ENCODE measurements around the gene CACNG4. TPM values are rescaled to one million over a fixed set of nuclear protein-coding genes. Genes with fewer than 3 reads are reported as not detected.

The CACNG4 gene
- total RNA-seq, 1 donor from 2014 or later: 0.74 TPM

GRCh38 chr17:66950886-66951604 is 13.5 kb upstream of the CACNG4 start:
- Histone ChIP-seq H3K9me3 (no peaks in the 10 kb centered on the region), H3K27me3 (no peaks in the 10 kb centered on the region), H3K4me1 (peaks cover 6% of the 10 kb centered on the region), H3K27ac (peak overlapping the region; percentile 38), H3K36me3 (no peaks in the 10 kb centered on the region), H3K4me3 (no peak overlapping the region)
- intact Hi-C loops (cut with DNase I): no loop called here
- TF ChIP-seq POLR2A (IDR thresholded peaks at IDR 0.05): no peak
- TF ChIP-seq CTCF (IDR thresholded peaks at IDR 0.05): no peak
- TF ChIP-seq POLR2AphosphoS5 (IDR thresholded peaks at IDR 0.05; ENCODE audit: insufficient read depth in 1 of 2, low read depth in 1 of 2): no peak
- DNase-seq (ENCODE audit: extremely low spot score in 2 of 2): no peak

- Histone ChIP-seq H3K4me3 (no peak overlapping the region), H3K27ac (peak overlapping the region; percentile 38), H3K4me1 (peaks cover 6% of the 10 kb centered on the region), H3K27me3 (no peaks in the 10 kb centered on the region), H3K9me3 (no peaks in the 10 kb centered on the region), H3K36me3 (no peaks in the 10 kb centered on the region)
- no peak for TF ChIP-seq POLR2A (IDR thresholded peaks at IDR 0.05)
- TF ChIP-seq CTCF (IDR thresholded peaks at IDR 0.05): no peak
- no peak for TF ChIP-seq POLR2AphosphoS5 (IDR thresholded peaks at IDR 0.05; ENCODE audit: insufficient read depth in 1 of 2, low read depth in 1 of 2)
- no peak for DNase-seq (ENCODE audit: extremely low spot score in 2 of 2)
- intact Hi-C loops (cut with DNase I): no loop called here
Measured at GRCh38 chr17:66951605-66951953, 12.9 kb upstream of the CACNG4 start.

- Histone ChIP-seq H3K9me3 (no peaks in the 10 kb centered on the region), H3K27me3 (no peaks in the 10 kb centered on the region), H3K4me3 (no peak overlapping the region), H3K27ac (peak overlapping the region; percentile 62), H3K36me3 (no peaks in the 10 kb centered on the region), H3K4me1 (peaks cover 6% of the 10 kb centered on the region)
- TF ChIP-seq POLR2AphosphoS5 (IDR thresholded peaks at IDR 0.05; ENCODE audit: insufficient read depth in 1 of 2, low read depth in 1 of 2) (peak in 1 of 2 donors; percentile 86), CTCF (IDR thresholded peaks at IDR 0.05) (no peak), POLR2A (IDR thresholded peaks at IDR 0.05) (no peak)
- no peak for DNase-seq (ENCODE audit: extremely low spot score in 2 of 2)
- intact Hi-C loops (cut with DNase I): no loop called here
Measured at GRCh38 chr17:66952031-66952524, 12.4 kb upstream of the CACNG4 start.

- Histone ChIP-seq H3K27me3 (no peaks in the 10 kb centered on the region), H3K36me3 (no peaks in the 10 kb centered on the region), H3K4me3 (no peak overlapping the region), H3K9me3 (no peaks in the 10 kb centered on the region), H3K27ac (peak overlapping the region; percentile 62), H3K4me1 (peaks cover 6% of the 10 kb centered on the region)
- TF ChIP-seq POLR2A (IDR thresholded peaks at IDR 0.05) (no peak), CTCF (IDR thresholded peaks at IDR 0.05) (no peak), POLR2AphosphoS5 (IDR thresholded peaks at IDR 0.05; ENCODE audit: insufficient read depth in 1 of 2, low read depth in 1 of 2) (no peak)
- no peak for DNase-seq (ENCODE audit: extremely low spot score in 2 of 2)
- intact Hi-C loops (cut with DNase I): no loop called here
Measured at GRCh38 chr17:66952681-66953629, 11.6 kb upstream of the CACNG4 start.

Data from vagina (tissue), 2 donors.